HUES64 (cell line): ENCODE measurements around the gene TSPYL4.

Experiments used
- H3K27ac ChIP-seq: 2 replicates; pipeline ENCODE4 v1.7.0; 2013; ENCODE audit warnings: low read depth, low read length, inconsistent platforms
- H3K27me3 ChIP-seq: 2 replicates; pipeline ENCODE4 v1.6.1; 2013; ENCODE audit warnings: mild to moderate bottlenecking, low read length; ENCODE audit not compliant: insufficient read depth
- H3K36me3 ChIP-seq: 2 replicates; pipeline ENCODE4 v1.6.1; 2013; ENCODE audit warnings: mild to moderate bottlenecking, low read length; ENCODE audit not compliant: insufficient read depth
- H3K4me1 ChIP-seq: 2 replicates; pipeline ENCODE4 v1.6.1; 2013; ENCODE audit warnings: mild to moderate bottlenecking, low read length, moderate library complexity; ENCODE audit not compliant: insufficient read depth
- H3K4me3 ChIP-seq: 2 replicates; pipeline ENCODE4 v1.5.1; 2013; ENCODE audit warnings: mild to moderate bottlenecking, low read length, moderate library complexity
- H3K9ac ChIP-seq: 2 replicates; pipeline ENCODE4 v1.6.1; 2013; ENCODE audit warnings: mild to moderate bottlenecking, low read depth, low read length
- H3K9me3 ChIP-seq: 2 replicates; pipeline ENCODE4 v1.6.1; 2013; ENCODE audit warnings: low read depth, low read length; ENCODE audit not compliant: insufficient read depth
- WGBS: fragments of 150-250, 120-280 bp; methylation state at CpG from one replicate; pipeline ENCODE4 v1.1.7; 2013; ENCODE audit warnings: missing lambda C conversion rate; 5-methylcytosine and 5-hydroxymethylcytosine counted together

The TSPYL4 gene

GRCh38 chr6:116221911-116222310, 32.0 kb downstream of the TSPYL4 start:
- H3K27ac ChIP-seq, result no peak overlapping the region
- no peak overlapping the region for H3K9ac ChIP-seq
- no peak overlapping the region for H3K4me3 ChIP-seq
- H3K27me3 ChIP-seq, result no peaks in the 10 kb centered on the region
- peaks cover 5% of the 10 kb centered on the region; the same call in 1 of the 2 replicates for H3K36me3 ChIP-seq
- WGBS, result 93% methylated on average over 2 of the region's 2 CpGs
- H3K4me1 ChIP-seq, result peaks cover 12% of the 10 kb centered on the region
- H3K9me3 ChIP-seq, result no peaks in the 10 kb centered on the region

DNA sequence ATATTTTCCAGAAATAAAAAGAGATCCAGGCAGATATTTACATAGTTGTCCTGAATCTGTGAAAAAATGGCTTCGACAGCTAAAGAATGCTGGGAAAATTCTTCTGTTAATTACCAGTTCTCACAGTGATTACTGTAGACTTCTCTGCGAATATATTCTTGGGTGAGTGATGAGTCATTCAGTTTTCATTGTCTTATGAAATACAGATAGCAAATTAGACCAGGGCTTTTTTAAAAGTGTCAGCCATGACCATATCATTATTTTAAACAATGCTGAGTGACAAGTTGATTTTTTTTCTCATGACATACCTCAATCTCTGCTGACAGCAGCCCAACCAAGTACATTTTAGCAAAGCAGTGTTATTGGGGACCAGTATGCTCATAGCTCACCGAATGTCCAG, 32.8 kb downstream of the TSPYL4 start:
- WGBS, result 93% methylated on average over 3 of the region's 3 CpGs
- Histone ChIP-seq H3K9ac (no peak overlapping the region), H3K4me3 (no peak overlapping the region)

DNA sequence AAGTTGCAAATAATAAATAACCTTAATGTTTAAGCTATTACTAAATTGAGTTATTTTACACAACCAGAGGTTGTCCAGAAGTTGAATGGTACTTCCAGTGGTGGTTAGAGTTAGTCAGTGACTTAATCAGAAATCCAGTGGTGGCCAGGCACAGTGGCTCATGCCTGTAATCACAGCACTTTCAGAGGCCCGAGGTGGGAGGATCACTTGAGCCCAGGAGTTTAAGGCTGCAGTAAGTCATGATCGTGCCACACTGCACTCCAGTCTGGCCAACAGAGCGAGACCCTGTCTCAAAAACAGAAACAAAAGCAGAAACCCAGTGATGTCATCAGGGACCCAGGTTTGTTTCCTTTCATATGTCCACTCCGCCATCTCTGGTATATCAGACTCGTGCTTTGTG, 35.0 kb downstream of the TSPYL4 start:
- H3K36me3 ChIP-seq, result no peaks in the 10 kb centered on the region
- H3K27ac ChIP-seq, result no peak overlapping the region
- H3K27me3 ChIP-seq, result no peaks in the 10 kb centered on the region
- no peaks in the 10 kb centered on the region for H3K9me3 ChIP-seq
- H3K4me1 ChIP-seq, result peaks cover 12% of the 10 kb centered on the region
- no peak overlapping the region for H3K4me3 ChIP-seq
- H3K9ac ChIP-seq, result no peak overlapping the region
- 96% methylated on average over 5 of the region's 5 CpGs for WGBS

More for the DNA sequence above, 32.8 kb downstream of the TSPYL4 start:
- H3K27me3 ChIP-seq, result no peaks in the 10 kb centered on the region
- no peak overlapping the region for H3K27ac ChIP-seq
- H3K36me3 ChIP-seq, result peaks cover 5% of the 10 kb centered on the region; the same call in 1 of the 2 replicates
- H3K9me3 ChIP-seq, result no peaks in the 10 kb centered on the region
- peaks cover 12% of the 10 kb centered on the region for H3K4me1 ChIP-seq

GRCh38 chr6:116218172-116218633, 35.7 kb downstream of the TSPYL4 start:
- no peak overlapping the region for H3K27ac ChIP-seq
- no peak overlapping the region for H3K4me3 ChIP-seq
- no peaks in the 10 kb centered on the region for H3K9me3 ChIP-seq
- H3K9ac ChIP-seq, result no peak overlapping the region
- 82% methylated on average over 3 of the region's 3 CpGs for WGBS
- H3K4me1 ChIP-seq, result peaks cover 6% of the 10 kb centered on the region
- no peaks in the 10 kb centered on the region for H3K27me3 ChIP-seq
- H3K36me3 ChIP-seq, result no peaks in the 10 kb centered on the region

- Histone ChIP-seq H3K4me3 (no peak overlapping the region), H3K9ac (no peak overlapping the region), H3K27ac (no peak overlapping the region), H3K4me1 (no peaks in the 10 kb centered on the region), H3K9me3 (no peaks in the 10 kb centered on the region), H3K36me3 (no peaks in the 10 kb centered on the region), H3K27me3 (no peaks in the 10 kb centered on the region)
- 0% methylated on average over 1 of the region's 1 CpG for WGBS
These were observed 36.8 kb downstream of the TSPYL4 start for GRCh38 chr6:116217069-116217468.

GRCh38 chr6:116215414-116215813, 38.5 kb downstream of the TSPYL4 start:
- H3K9me3 ChIP-seq, result no peaks in the 10 kb centered on the region
- no peaks in the 10 kb centered on the region for H3K4me1 ChIP-seq
- no peak overlapping the region for H3K4me3 ChIP-seq
- H3K9ac ChIP-seq, result no peak overlapping the region
- H3K27ac ChIP-seq, result no peak overlapping the region
- no peaks in the 10 kb centered on the region for H3K27me3 ChIP-seq
- H3K36me3 ChIP-seq, result no peaks in the 10 kb centered on the region
- WGBS, result 92% methylated on average over 4 of the region's 5 CpGs

DNA sequence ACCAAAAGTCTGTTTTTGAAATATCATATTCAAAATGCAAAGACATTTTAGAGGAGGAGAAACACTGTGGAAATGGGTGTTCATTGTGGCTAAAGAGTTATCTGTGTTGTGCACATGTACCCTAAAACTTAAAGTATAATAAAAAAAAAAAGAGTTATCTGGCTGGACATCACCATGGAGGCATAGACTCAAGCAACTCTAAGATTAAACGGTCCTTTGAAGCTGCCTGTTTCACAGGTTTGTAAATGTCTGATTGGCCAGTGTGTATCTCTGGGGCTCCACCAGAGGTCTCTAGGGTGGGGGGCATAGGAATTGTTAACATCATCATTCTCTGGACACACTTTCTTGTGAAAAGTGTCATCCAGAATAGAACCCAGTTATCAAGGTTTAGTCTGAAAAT, 39.2 kb downstream of the TSPYL4 start:
- H3K27me3 ChIP-seq, result no peaks in the 10 kb centered on the region
- no peaks in the 10 kb centered on the region for H3K4me1 ChIP-seq
- no peak overlapping the region for H3K27ac ChIP-seq
- H3K36me3 ChIP-seq, result no peaks in the 10 kb centered on the region
- H3K9ac ChIP-seq, result no peak overlapping the region
- WGBS, result 96% methylated on average over 1 of the region's 1 CpG
- H3K9me3 ChIP-seq, result no peaks in the 10 kb centered on the region
- H3K4me3 ChIP-seq, result no peak overlapping the region

DNA sequence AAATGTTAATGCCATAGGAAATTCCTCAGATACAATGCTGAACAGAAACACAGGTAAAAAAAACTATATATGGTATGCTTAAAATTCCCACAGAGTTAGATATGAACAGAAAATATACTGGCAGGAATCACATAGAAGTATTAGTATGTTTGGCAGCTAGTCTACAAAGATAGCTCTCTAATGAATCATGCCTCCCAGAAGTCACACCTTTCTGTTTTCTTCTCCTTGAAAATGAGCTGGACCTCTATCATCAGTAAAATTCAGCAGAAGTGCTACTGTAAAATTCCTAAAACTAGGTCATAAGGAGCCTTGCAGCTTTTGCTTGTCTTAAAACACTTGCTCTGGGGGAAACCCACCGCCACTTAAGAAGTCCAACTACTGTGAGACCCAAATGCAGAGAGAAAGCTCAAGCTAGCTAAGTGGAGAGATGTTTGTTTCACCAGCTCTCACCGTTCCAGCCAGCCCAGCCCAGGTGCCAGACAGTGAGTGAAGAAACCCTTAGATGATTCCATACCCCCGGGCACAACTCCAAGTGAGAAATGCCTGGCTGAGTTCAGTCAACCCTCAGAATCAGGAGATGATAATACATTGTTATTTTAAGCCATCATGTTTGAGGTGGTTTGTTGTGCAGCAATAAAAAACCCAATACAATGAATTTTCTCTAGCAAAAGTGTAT, 43.0 kb downstream of the TSPYL4 start:
- Histone ChIP-seq H3K9me3 (no peaks in the 10 kb centered on the region), H3K9ac (no peak overlapping the region), H3K27me3 (no peaks in the 10 kb centered on the region), H3K4me1 (no peaks in the 10 kb centered on the region), H3K4me3 (no peak overlapping the region), H3K36me3 (no peaks in the 10 kb centered on the region), H3K27ac (no peak overlapping the region)
- 82% methylated on average over 3 of the region's 3 CpGs for WGBS

- H3K4me3 ChIP-seq, result no peak overlapping the region
- no peaks in the 10 kb centered on the region for H3K36me3 ChIP-seq
- H3K4me1 ChIP-seq, result no peaks in the 10 kb centered on the region
- 94% methylated on average over 5 of the region's 5 CpGs for WGBS
- no peak overlapping the region for H3K9ac ChIP-seq
- no peaks in the 10 kb centered on the region for H3K27me3 ChIP-seq
- H3K9me3 ChIP-seq, result no peaks in the 10 kb centered on the region
- no peak overlapping the region for H3K27ac ChIP-seq
These were observed 43.6 kb downstream of the TSPYL4 start for GRCh38 chr6:116210316-116210715.

- H3K9ac ChIP-seq, result no peak overlapping the region
- no peaks in the 10 kb centered on the region for H3K4me1 ChIP-seq
- no peak overlapping the region for H3K4me3 ChIP-seq
- no peaks in the 10 kb centered on the region for H3K9me3 ChIP-seq
- H3K27ac ChIP-seq, result no peak overlapping the region
- no peaks in the 10 kb centered on the region for H3K27me3 ChIP-seq
- WGBS, result 86% methylated on average over 3 of the region's 4 CpGs
- H3K36me3 ChIP-seq, result no peaks in the 10 kb centered on the region
These were observed 45.7 kb downstream of the TSPYL4 start for GRCh38 chr6:116208056-116208785.

- H3K27me3 ChIP-seq, result no peaks in the 10 kb centered on the region
- H3K4me1 ChIP-seq, result no peaks in the 10 kb centered on the region
- H3K36me3 ChIP-seq, result no peaks in the 10 kb centered on the region
- H3K27ac ChIP-seq, result no peak overlapping the region
- no CpG with 5 or more reads among the region's 1 CpG for WGBS
- H3K4me3 ChIP-seq, result no peak overlapping the region
- no peak overlapping the region for H3K9ac ChIP-seq
- H3K9me3 ChIP-seq, result no peaks in the 10 kb centered on the region
These were observed 47.5 kb downstream of the TSPYL4 start for GRCh38 chr6:116206231-116206903.
